ENCODE data around the gene ZNF746.

DNA sequence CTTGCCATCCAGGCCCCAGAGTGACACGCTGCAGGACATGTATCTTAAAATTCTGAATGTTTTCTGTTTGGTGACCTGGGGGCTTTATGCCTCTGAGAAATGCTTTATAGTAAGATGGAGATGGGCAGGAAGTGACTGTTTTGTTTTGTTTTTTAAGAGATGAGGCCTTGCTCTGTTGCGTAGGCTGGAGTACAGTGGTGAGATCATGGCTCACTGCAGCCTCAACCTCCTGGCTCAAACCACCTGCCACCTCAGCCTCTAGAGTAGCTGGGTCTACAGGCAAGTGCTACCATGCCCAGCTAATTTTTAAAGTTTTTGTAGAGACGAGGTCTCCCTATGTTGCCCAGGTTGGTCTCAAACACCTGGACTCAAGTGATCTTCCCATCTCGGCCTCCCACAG lies 57.4 kb downstream of the ZNF746 start:
- TF ChIP-seq, protein P1, sequence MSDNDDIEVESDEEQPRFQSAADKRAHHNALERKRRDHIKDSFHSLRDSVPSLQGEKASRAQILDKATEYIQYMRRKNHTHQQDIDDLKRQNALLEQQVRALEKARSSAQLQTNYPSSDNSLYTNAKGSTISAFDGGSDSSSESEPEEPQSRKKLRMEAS (IDR thresholded peaks at IDR 0.05; ENCODE audit: insufficient read depth, insufficient read length): no peak
- TF ChIP-seq, protein P2, sequence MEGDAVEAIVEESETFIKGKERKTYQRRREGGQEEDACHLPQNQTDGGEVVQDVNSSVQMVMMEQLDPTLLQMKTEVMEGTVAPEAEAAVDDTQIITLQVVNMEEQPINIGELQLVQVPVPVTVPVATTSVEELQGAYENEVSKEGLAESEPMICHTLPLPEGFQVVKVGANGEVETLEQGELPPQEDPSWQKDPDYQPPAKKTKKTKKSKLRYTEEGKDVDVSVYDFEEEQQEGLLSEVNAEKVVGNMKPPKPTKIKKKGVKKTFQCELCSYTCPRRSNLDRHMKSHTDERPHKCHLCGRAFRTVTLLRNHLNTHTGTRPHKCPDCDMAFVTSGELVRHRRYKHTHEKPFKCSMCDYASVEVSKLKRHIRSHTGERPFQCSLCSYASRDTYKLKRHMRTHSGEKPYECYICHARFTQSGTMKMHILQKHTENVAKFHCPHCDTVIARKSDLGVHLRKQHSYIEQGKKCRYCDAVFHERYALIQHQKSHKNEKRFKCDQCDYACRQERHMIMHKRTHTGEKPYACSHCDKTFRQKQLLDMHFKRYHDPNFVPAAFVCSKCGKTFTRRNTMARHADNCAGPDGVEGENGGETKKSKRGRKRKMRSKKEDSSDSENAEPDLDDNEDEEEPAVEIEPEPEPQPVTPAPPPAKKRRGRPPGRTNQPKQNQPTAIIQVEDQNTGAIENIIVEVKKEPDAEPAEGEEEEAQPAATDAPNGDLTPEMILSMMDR (IDR thresholded peaks at IDR 0.05; ENCODE audit: extremely low read depth in 1 of 2, insufficient read depth in 1 of 2, low read depth in 1 of 2, low read length in 2 of 2): no peak
- TF ChIP-seq POLR2A (IDR thresholded peaks at IDR 0.05; ENCODE audit: low read depth, low read length): no peak
- no peak for TF ChIP-seq POLR2AphosphoS5 (IDR thresholded peaks at IDR 0.05; ENCODE audit: insufficient read depth, low read depth, low read length)
- no peak for TF ChIP-seq GATA2 (IDR thresholded peaks at IDR 0.05; ENCODE audit: insufficient read depth, insufficient read length, low read depth, low read length)
- no peak for TF ChIP-seq MYC (IDR thresholded peaks at IDR 0.05; ENCODE audit: low read depth, low read length)
- TF ChIP-seq EZH2 (IDR thresholded peaks at IDR 0.05; ENCODE audit: borderline replicate concordance, low read depth, low read length, severe bottlenecking): no peak
- no peak for TF ChIP-seq FOS (IDR thresholded peaks at IDR 0.05; ENCODE audit: borderline replicate concordance, insufficient read depth, low read length)
- TF ChIP-seq JUN (IDR thresholded peaks at IDR 0.05; ENCODE audit: borderline replicate concordance, insufficient read depth, insufficient read length, low read depth): no peak
